Stimulated activated memory B cell treated with anti-CD40 and anti-IgM and Interleukin-4, amounts not matched to agents 10 μg/mL and 1 μg/mL and 100 μg/mL, for 72 hours (primary cell): ENCODE measurements around the gene ETV6.
"Not testable (repeated sequence)": the region's sequence is repeated elsewhere in the genome, so short reads cannot be mapped to it uniquely, and the experiment has no call there.

Experiments used
- ATAC-seq: fragments of 150-1000 bp; cut with Tn5 transposase; 2 replicates; pipeline ENCODE4 v1.10.0; 2021
- H3K27ac Mint-ChIP-seq: one replicate; pipeline ENCODE4 v1.8.0; 2022; ENCODE audit warnings: mild to moderate bottlenecking, mixed read lengths
- H3K27me3 Mint-ChIP-seq: one replicate; pipeline ENCODE4 v1.8.0; 2022; ENCODE audit warnings: mixed read lengths
- H3K36me3 Mint-ChIP-seq: one replicate; pipeline ENCODE4 v1.8.0; 2022; ENCODE audit warnings: mixed read lengths
- H3K4me1 Mint-ChIP-seq: one replicate; pipeline ENCODE4 v1.8.0; 2022; ENCODE audit warnings: mixed read lengths
- H3K4me3 Mint-ChIP-seq: one replicate; pipeline ENCODE4 v1.8.0; 2022; ENCODE audit warnings: mild to moderate bottlenecking, moderate library complexity, mixed read lengths
- H3K9me3 Mint-ChIP-seq: one replicate; pipeline ENCODE4 v1.8.0; 2022; ENCODE audit warnings: mixed read lengths

ETV6 gene

GRCh38 chr12:11672256-11673191, 23.1 kb downstream of the ETV6 start:
- Mint-ChIP-seq H3K4me1 (peaks cover 86% of the 10 kb centered on the region), H3K27ac (peak overlapping the region; percentile 17), H3K27me3 (no peaks in the 10 kb centered on the region), H3K36me3 (peaks cover 31% of the 10 kb centered on the region), H3K4me3 (no peak overlapping the region), H3K9me3 (no peaks in the 10 kb centered on the region)
- ATAC-seq, result no peak

- Mint-ChIP-seq H3K36me3 (peaks cover 41% of the 10 kb centered on the region), H3K9me3 (no peaks in the 10 kb centered on the region), H3K27me3 (no peaks in the 10 kb centered on the region), H3K4me1 (peaks cover 87% of the 10 kb centered on the region), H3K4me3 (no peak overlapping the region), H3K27ac (peak overlapping the region; percentile 17)
- no peak for ATAC-seq
Observed at GRCh38 chr12:11673666-11674461, 24.4 kb downstream of the ETV6 start.

- ATAC-seq, result no peak
- no peaks in the 10 kb centered on the region for H3K27me3 Mint-ChIP-seq
- peaks cover 37% of the 10 kb centered on the region for H3K36me3 Mint-ChIP-seq
- H3K27ac Mint-ChIP-seq, result no peak overlapping the region
- peaks cover 87% of the 10 kb centered on the region for H3K4me1 Mint-ChIP-seq
- no peaks in the 10 kb centered on the region for H3K9me3 Mint-ChIP-seq
- no peak overlapping the region for H3K4me3 Mint-ChIP-seq
Observed at GRCh38 chr12:11674894-11675390, 25.5 kb downstream of the ETV6 start.

- H3K27ac Mint-ChIP-seq, result peak overlapping the region; percentile 52
- ATAC-seq, result no peak
- H3K4me1 Mint-ChIP-seq, result peaks cover 90% of the 10 kb centered on the region
- H3K27me3 Mint-ChIP-seq, result no peaks in the 10 kb centered on the region
- no peak overlapping the region for H3K4me3 Mint-ChIP-seq
- H3K9me3 Mint-ChIP-seq, result no peaks in the 10 kb centered on the region
- peaks cover 36% of the 10 kb centered on the region for H3K36me3 Mint-ChIP-seq
Observed at GRCh38 chr12:11676052-11676451, 26.6 kb downstream of the ETV6 start.

- H3K9me3 Mint-ChIP-seq, result peaks cover 3% of the 10 kb centered on the region
- H3K4me3 Mint-ChIP-seq, result no peak overlapping the region
- no peak for ATAC-seq
- peaks cover 93% of the 10 kb centered on the region for H3K4me1 Mint-ChIP-seq
- no peak overlapping the region for H3K27ac Mint-ChIP-seq
- peaks cover 44% of the 10 kb centered on the region for H3K36me3 Mint-ChIP-seq
- no peaks in the 10 kb centered on the region for H3K27me3 Mint-ChIP-seq
Observed at GRCh38 chr12:11677093-11677492, 27.6 kb downstream of the ETV6 start.

GRCh38 chr12:11677752-11678151, 28.3 kb downstream of the ETV6 start:
- H3K4me1 Mint-ChIP-seq, result peaks cover 93% of the 10 kb centered on the region
- no peaks in the 10 kb centered on the region for H3K27me3 Mint-ChIP-seq
- ATAC-seq, result no peak
- H3K9me3 Mint-ChIP-seq, result peaks cover 3% of the 10 kb centered on the region
- no peak overlapping the region for H3K4me3 Mint-ChIP-seq
- H3K27ac Mint-ChIP-seq, result no peak overlapping the region
- H3K36me3 Mint-ChIP-seq, result peaks cover 51% of the 10 kb centered on the region

GRCh38 chr12:11678781-11679180, 29.3 kb downstream of the ETV6 start:
- Mint-ChIP-seq H3K4me1 (peaks cover 93% of the 10 kb centered on the region), H3K9me3 (peaks cover 3% of the 10 kb centered on the region), H3K4me3 (no peak overlapping the region), H3K27me3 (no peaks in the 10 kb centered on the region), H3K27ac (no peak overlapping the region), H3K36me3 (peaks cover 46% of the 10 kb centered on the region)
- ATAC-seq, result no peak

GRCh38 chr12:11681207-11681606, 31.7 kb downstream of the ETV6 start:
- ATAC-seq, result no peak
- H3K36me3 Mint-ChIP-seq, result peaks cover 48% of the 10 kb centered on the region
- H3K4me1 Mint-ChIP-seq, result peaks cover 93% of the 10 kb centered on the region
- H3K27ac Mint-ChIP-seq, result no peak overlapping the region
- H3K4me3 Mint-ChIP-seq, result no peak overlapping the region
- no peaks in the 10 kb centered on the region for H3K27me3 Mint-ChIP-seq
- peaks cover 3% of the 10 kb centered on the region for H3K9me3 Mint-ChIP-seq

GRCh38 chr12:11681695-11682094, 32.2 kb downstream of the ETV6 start:
- not testable (repeated sequence) for H3K9me3 Mint-ChIP-seq, ATAC-seq, H3K27ac Mint-ChIP-seq, H3K27me3 Mint-ChIP-seq, H3K4me3 Mint-ChIP-seq
- H3K36me3 Mint-ChIP-seq, result peaks cover 45% of the 10 kb centered on the region
- H3K4me1 Mint-ChIP-seq, result peaks cover 90% of the 10 kb centered on the region

GRCh38 chr12:11684393-11684792, 34.9 kb downstream of the ETV6 start:
- no peak for ATAC-seq
- Mint-ChIP-seq H3K27me3 (no peaks in the 10 kb centered on the region), H3K4me1 (peaks cover 88% of the 10 kb centered on the region), H3K9me3 (peaks cover 3% of the 10 kb centered on the region), H3K27ac (peak overlapping the region; percentile 51), H3K36me3 (peaks cover 25% of the 10 kb centered on the region), H3K4me3 (no peak overlapping the region)

GRCh38 chr12:11684811-11685210, 35.3 kb downstream of the ETV6 start:
- peak overlapping the region; percentile 51 for H3K27ac Mint-ChIP-seq
- no peak overlapping the region for H3K4me3 Mint-ChIP-seq
- H3K27me3 Mint-ChIP-seq, result no peaks in the 10 kb centered on the region
- peaks cover 3% of the 10 kb centered on the region for H3K9me3 Mint-ChIP-seq
- peaks cover 22% of the 10 kb centered on the region for H3K36me3 Mint-ChIP-seq
- ATAC-seq, result no peak
- H3K4me1 Mint-ChIP-seq, result peaks cover 85% of the 10 kb centered on the region

GRCh38 chr12:11685316-11685715, 35.8 kb downstream of the ETV6 start:
- H3K27ac Mint-ChIP-seq, result peak overlapping the region; percentile 51
- H3K27me3 Mint-ChIP-seq, result no peaks in the 10 kb centered on the region
- H3K9me3 Mint-ChIP-seq, result peaks cover 3% of the 10 kb centered on the region

GRCh38 chr12:11685716-11686115, 36.2 kb downstream of the ETV6 start:
- Mint-ChIP-seq H3K27me3 (no peaks in the 10 kb centered on the region), H3K4me3 (no peak overlapping the region), H3K27ac (peak overlapping the region; percentile 51), H3K36me3 (peaks cover 29% of the 10 kb centered on the region), H3K4me1 (peaks cover 83% of the 10 kb centered on the region), H3K9me3 (peaks cover 3% of the 10 kb centered on the region)
- ATAC-seq, result no peak

More at GRCh38 chr12:11685316-11685715, 35.8 kb downstream of the ETV6 start:
- peaks cover 85% of the 10 kb centered on the region for H3K4me1 Mint-ChIP-seq
- H3K36me3 Mint-ChIP-seq, result peaks cover 27% of the 10 kb centered on the region
- ATAC-seq, result no peak
- no peak overlapping the region for H3K4me3 Mint-ChIP-seq

- H3K4me1 Mint-ChIP-seq, result peaks cover 81% of the 10 kb centered on the region
Observed at GRCh38 chr12:11686120-11686519, 36.6 kb downstream of the ETV6 start.

GRCh38 chr12:11687528-11687927, 38.1 kb downstream of the ETV6 start:
- H3K27ac Mint-ChIP-seq, result no peak overlapping the region
- peaks cover 85% of the 10 kb centered on the region for H3K4me1 Mint-ChIP-seq
- no peaks in the 10 kb centered on the region for H3K27me3 Mint-ChIP-seq
- H3K4me3 Mint-ChIP-seq, result no peak overlapping the region
- H3K9me3 Mint-ChIP-seq, result no peaks in the 10 kb centered on the region
- peaks cover 30% of the 10 kb centered on the region for H3K36me3 Mint-ChIP-seq
- no peak for ATAC-seq

More at GRCh38 chr12:11686120-11686519, 36.6 kb downstream of the ETV6 start:
- Mint-ChIP-seq H3K27me3 (no peaks in the 10 kb centered on the region), H3K27ac (peak overlapping the region; percentile 51), H3K4me3 (no peak overlapping the region), H3K9me3 (peaks cover 3% of the 10 kb centered on the region), H3K36me3 (peaks cover 29% of the 10 kb centered on the region)
- no peak for ATAC-seq
